HuH-7.5 (cell line): ENCODE results near the gene SPOCK1.
"Not testable (repeated sequence)": the region's sequence is repeated elsewhere in the genome, so short reads cannot be mapped to it uniquely, and the experiment has no call there.

Experiments
- DNase-seq: peaks from one replicate; pipeline ENCODE4 v3.0.0; 2011; ENCODE audit warnings: low spot score

Gene SPOCK1

GRCh38 chr5:137016783-137017324, 482.3 kb downstream of the SPOCK1 start:
- DNase-seq = no peak

- no peak for DNase-seq
Measured at GRCh38 chr5:137015540-137016116, 483.5 kb downstream of the SPOCK1 start.

- no peak for DNase-seq
Measured at GRCh38 chr5:137014731-137015130, 484.4 kb downstream of the SPOCK1 start.

GRCh38 chr5:137010226-137010625, 488.9 kb downstream of the SPOCK1 start:
- no peak for DNase-seq

GRCh38 chr5:137004279-137004678, 494.8 kb downstream of the SPOCK1 start:
- no peak for DNase-seq

GRCh38 chr5:137001026-137001569, 498.0 kb downstream of the SPOCK1 start:
- DNase-seq = no peak

GRCh38 chr5:136999787-137000186, 499.3 kb downstream of the SPOCK1 start:
- DNase-seq = no peak

- no peak for DNase-seq
Measured at GRCh38 chr5:136998854-136999357, 500.2 kb downstream of the SPOCK1 start.

- DNase-seq = no peak
Measured at GRCh38 chr5:136994154-136994553, 505.0 kb downstream of the SPOCK1 start.

- DNase-seq = no peak
Measured at GRCh38 chr5:136992796-136993489, 506.2 kb downstream of the SPOCK1 start.

- no peak for DNase-seq
Measured at GRCh38 chr5:136985785-136986475, 513.2 kb downstream of the SPOCK1 start.

GRCh38 chr5:136984772-136985446, 514.2 kb downstream of the SPOCK1 start:
- DNase-seq = no peak

GRCh38 chr5:136981936-136982335, 517.2 kb downstream of the SPOCK1 start:
- DNase-seq = no peak

- no peak for DNase-seq
Measured at GRCh38 chr5:136979131-136979530, 520.0 kb downstream of the SPOCK1 start.

GRCh38 chr5:136963504-136963903, 535.6 kb downstream of the SPOCK1 start:
- no peak for DNase-seq

GRCh38 chr5:136957428-136957827, 541.7 kb downstream of the SPOCK1 start:
- DNase-seq = no peak

- not testable (repeated sequence) for DNase-seq
Measured at GRCh38 chr5:136954142-136954541, 545.0 kb downstream of the SPOCK1 start.

GRCh38 chr5:136953346-136954069, 545.6 kb downstream of the SPOCK1 start:
- DNase-seq = not testable (repeated sequence)

- no peak for DNase-seq
Measured at GRCh38 chr5:136927571-136927970, 571.6 kb downstream of the SPOCK1 start.

GRCh38 chr5:136926073-136926472, 573.1 kb downstream of the SPOCK1 start:
- no peak for DNase-seq
